ENCODE data around the gene NACC2. TPM values are rescaled to one million over a fixed set of nuclear protein-coding genes. Genes with fewer than 3 reads are reported as not detected.

The NACC2 gene
- total and polyA plus RNA-seq, 2 donors (not counting 1 experiment from before 2014, with no cell fraction given), result 12.3 to 18.2 TPM

DNA sequence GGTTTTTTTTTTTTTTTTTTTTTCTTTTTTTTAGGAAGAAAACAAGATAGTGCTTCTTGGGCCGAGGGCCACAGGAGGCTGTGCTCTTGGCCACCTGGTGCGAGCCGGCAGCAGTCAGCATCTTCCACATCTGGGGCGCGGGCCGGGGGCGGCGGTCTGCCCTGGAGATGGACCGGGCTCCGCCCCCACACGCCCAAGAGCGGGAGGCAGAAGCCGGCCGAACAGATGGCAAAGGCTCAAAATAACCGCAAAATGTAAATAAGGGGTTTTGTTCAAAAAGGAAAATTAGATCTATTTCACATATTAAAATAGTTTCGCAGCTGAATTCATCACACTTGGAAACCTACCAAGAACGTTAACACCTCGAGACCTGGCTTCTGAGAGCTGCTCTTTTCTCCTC lies 82.4 kb downstream of the NACC2 start:
- Histone ChIP-seq H3K9me3 (ENCODE audit: control insufficient read depth, insufficient read depth, low read depth, low read length) (no peaks in the 10 kb centered on the region), H4K20me1 (ENCODE audit: control insufficient read depth, extremely low read depth, insufficient read depth, low read length) (no peaks in the 10 kb centered on the region), H3K79me2 (ENCODE audit: control insufficient read depth, insufficient read depth, low read length) (no peaks in the 10 kb centered on the region), H3K9ac (ENCODE audit: insufficient read depth, low read length) (no peak overlapping the region), H3K27me3 (ENCODE audit: control insufficient read depth, insufficient read depth, low read length) (no peaks in the 10 kb centered on the region), H3K27ac (ENCODE audit: insufficient read depth, low read length) (peak overlapping the region; percentile 61), H3K4me3 (replicated peaks in 1 of 4; ENCODE audit: control extremely low read depth in 1 of 4, insufficient read depth in 1 of 4, low read depth in 3 of 4, low read length in 4 of 4) (no peak overlapping the region), H3K4me1 (ENCODE audit: control insufficient read depth, extremely low read depth, insufficient read depth, low read length) (peaks cover 15% of the 10 kb centered on the region), H3K4me2 (ENCODE audit: extremely low read depth, insufficient read depth, low read length) (no peak overlapping the region), H2AFZ (ENCODE audit: low read length) (no peak overlapping the region), H3K36me3 (ENCODE audit: control insufficient read depth, insufficient read depth, low read length) (peaks cover 8% of the 10 kb centered on the region)
- DNase-seq (ENCODE audit: low read depth in 2 of 2), result peak; percentile 55 to 64
- TF ChIP-seq EZH2 (IDR thresholded peaks at IDR 0.05; ENCODE audit: low read length, missing control alignments), result no peak
- TF ChIP-seq, protein P1, sequence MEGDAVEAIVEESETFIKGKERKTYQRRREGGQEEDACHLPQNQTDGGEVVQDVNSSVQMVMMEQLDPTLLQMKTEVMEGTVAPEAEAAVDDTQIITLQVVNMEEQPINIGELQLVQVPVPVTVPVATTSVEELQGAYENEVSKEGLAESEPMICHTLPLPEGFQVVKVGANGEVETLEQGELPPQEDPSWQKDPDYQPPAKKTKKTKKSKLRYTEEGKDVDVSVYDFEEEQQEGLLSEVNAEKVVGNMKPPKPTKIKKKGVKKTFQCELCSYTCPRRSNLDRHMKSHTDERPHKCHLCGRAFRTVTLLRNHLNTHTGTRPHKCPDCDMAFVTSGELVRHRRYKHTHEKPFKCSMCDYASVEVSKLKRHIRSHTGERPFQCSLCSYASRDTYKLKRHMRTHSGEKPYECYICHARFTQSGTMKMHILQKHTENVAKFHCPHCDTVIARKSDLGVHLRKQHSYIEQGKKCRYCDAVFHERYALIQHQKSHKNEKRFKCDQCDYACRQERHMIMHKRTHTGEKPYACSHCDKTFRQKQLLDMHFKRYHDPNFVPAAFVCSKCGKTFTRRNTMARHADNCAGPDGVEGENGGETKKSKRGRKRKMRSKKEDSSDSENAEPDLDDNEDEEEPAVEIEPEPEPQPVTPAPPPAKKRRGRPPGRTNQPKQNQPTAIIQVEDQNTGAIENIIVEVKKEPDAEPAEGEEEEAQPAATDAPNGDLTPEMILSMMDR (conservative IDR thresholded peaks at IDR 0.05 in 1 of 2, IDR thresholded peaks at IDR 0.05 in 1 of 2; ENCODE audit: low read depth in 1 of 2, low read length in 2 of 2), result no peak

DNA sequence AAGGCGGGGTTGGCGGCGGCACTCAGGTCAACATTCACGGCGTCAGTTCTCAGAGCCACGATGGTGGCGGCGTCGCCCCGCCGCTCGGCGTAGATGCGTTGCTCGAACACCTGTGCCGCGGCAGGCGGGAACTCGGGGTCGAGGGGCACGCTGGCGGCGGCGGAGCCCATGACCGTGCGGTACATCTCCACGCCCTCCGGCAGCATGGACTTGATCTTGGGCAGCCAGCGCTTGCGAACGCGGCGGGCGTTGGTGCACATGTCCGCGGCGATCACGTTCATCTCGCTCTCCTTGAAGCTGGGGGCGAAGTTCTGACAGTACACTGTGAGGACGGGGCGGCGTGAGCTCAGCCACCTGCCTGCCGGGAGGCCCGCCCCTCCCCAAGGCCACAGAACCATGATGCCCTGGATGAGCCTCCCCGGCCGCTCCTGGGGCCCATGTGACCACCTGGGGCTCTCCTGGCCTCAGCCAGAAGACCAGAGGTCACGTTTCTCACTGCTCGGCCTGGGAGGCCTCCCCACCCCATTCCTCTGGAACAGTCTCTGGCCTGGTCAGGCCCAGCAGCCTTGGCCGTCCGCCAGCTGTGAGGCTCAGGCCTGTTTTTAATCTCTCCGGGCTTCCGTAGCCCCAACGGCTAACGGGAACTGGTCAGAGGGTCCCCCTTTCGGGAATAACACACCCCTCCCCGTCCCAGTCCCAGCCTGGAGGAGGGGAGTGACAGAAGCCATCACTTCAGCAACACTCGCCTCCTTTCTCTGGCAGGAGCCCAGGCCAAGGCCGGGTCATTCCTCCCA lies 83.2 kb downstream of the NACC2 start:
- peak; percentile 65 to 89 for DNase-seq (ENCODE audit: low read depth in 2 of 2)
- no peaks in the 10 kb centered on the region for H4K20me1 ChIP-seq (ENCODE audit: control insufficient read depth, extremely low read depth, insufficient read depth, low read length)
- H3K4me2 ChIP-seq (ENCODE audit: extremely low read depth, insufficient read depth, low read length), result peak overlapping the region; percentile 32

GRCh38 chr9:136011376-136011702 lies 83.8 kb downstream of the NACC2 start:
- peaks cover 15% of the 10 kb centered on the region for H3K4me1 ChIP-seq (ENCODE audit: control insufficient read depth, extremely low read depth, insufficient read depth, low read length)
- no peak overlapping the region for H3K27ac ChIP-seq (ENCODE audit: insufficient read depth, low read length)
- H4K20me1 ChIP-seq (ENCODE audit: control insufficient read depth, extremely low read depth, insufficient read depth, low read length), result no peaks in the 10 kb centered on the region
- no peak overlapping the region for H3K9ac ChIP-seq (ENCODE audit: insufficient read depth, low read length)
- no peak overlapping the region for H2AFZ ChIP-seq (ENCODE audit: low read length)
- DNase-seq (ENCODE audit: low read depth in 2 of 2), result no peak
- H3K4me3 ChIP-seq (replicated peaks in 1 of 4; ENCODE audit: control extremely low read depth in 1 of 4, insufficient read depth in 1 of 4, low read depth in 3 of 4, low read length in 4 of 4), result no peak overlapping the region
- TF ChIP-seq EZH2 (IDR thresholded peaks at IDR 0.05; ENCODE audit: low read length, missing control alignments), result no peak
- TF ChIP-seq, protein P1 (conservative IDR thresholded peaks at IDR 0.05 in 1 of 2, IDR thresholded peaks at IDR 0.05 in 1 of 2; ENCODE audit: low read depth in 1 of 2, low read length in 2 of 2), result no peak
- H3K4me2 ChIP-seq (ENCODE audit: extremely low read depth, insufficient read depth, low read length), result no peak overlapping the region
- no peaks in the 10 kb centered on the region for H3K79me2 ChIP-seq (ENCODE audit: control insufficient read depth, insufficient read depth, low read length)
- no peaks in the 10 kb centered on the region for H3K9me3 ChIP-seq (ENCODE audit: control insufficient read depth, insufficient read depth, low read depth, low read length)
- H3K36me3 ChIP-seq (ENCODE audit: control insufficient read depth, insufficient read depth, low read length), result peaks cover 12% of the 10 kb centered on the region
- no peaks in the 10 kb centered on the region for H3K27me3 ChIP-seq (ENCODE audit: control insufficient read depth, insufficient read depth, low read length)

More for the DNA sequence above, 83.2 kb downstream of the NACC2 start:
- Histone ChIP-seq H3K4me3 (replicated peaks in 1 of 4; ENCODE audit: control extremely low read depth in 1 of 4, insufficient read depth in 1 of 4, low read depth in 3 of 4, low read length in 4 of 4) (no peak overlapping the region), H2AFZ (ENCODE audit: low read length) (no peak overlapping the region), H3K9me3 (ENCODE audit: control insufficient read depth, insufficient read depth, low read depth, low read length) (no peaks in the 10 kb centered on the region), H3K27me3 (ENCODE audit: control insufficient read depth, insufficient read depth, low read length) (no peaks in the 10 kb centered on the region), H3K27ac (ENCODE audit: insufficient read depth, low read length) (peak overlapping the region; percentile 61), H3K4me1 (ENCODE audit: control insufficient read depth, extremely low read depth, insufficient read depth, low read length) (peaks cover 15% of the 10 kb centered on the region), H3K79me2 (ENCODE audit: control insufficient read depth, insufficient read depth, low read length) (no peaks in the 10 kb centered on the region), H3K36me3 (ENCODE audit: control insufficient read depth, insufficient read depth, low read length) (peaks cover 12% of the 10 kb centered on the region), H3K9ac (ENCODE audit: insufficient read depth, low read length) (no peak overlapping the region)
- TF ChIP-seq, protein P1 (conservative IDR thresholded peaks at IDR 0.05 in 1 of 2, IDR thresholded peaks at IDR 0.05 in 1 of 2; ENCODE audit: low read depth in 1 of 2, low read length in 2 of 2), result no peak
- no peak for TF ChIP-seq EZH2 (IDR thresholded peaks at IDR 0.05; ENCODE audit: low read length, missing control alignments)

Measured in fibroblast of lung (primary cell).